A673 (cell line): ENCODE results near the gene LRFN4. TPM values are rescaled to one million over a fixed set of nuclear protein-coding genes. Genes with fewer than 3 reads are reported as not detected.
"Not testable (repeated sequence)": the region's sequence is repeated elsewhere in the genome, so short reads cannot be mapped to it uniquely, and the experiment has no call there.

Experiments
- BruUV-seq: library from RNA; stranded (reverse); fragments of 400-500 nt; replicated peaks from 2 replicates; lab custom pipeline; 2021; lab: Mats Ljungman, UMichigan
- CTCF ChIA-PET: fragments of 300-600 bp; sonication (Branson Sonifier 250); formaldehyde crosslinking; loops from one replicate; lab custom pipeline; 2022; ENCODE audit warnings: antibody characterized with exemption; lab: Charles Lee
- POLR2A ChIA-PET: fragments of 300-600 bp; sonication (Branson Sonifier 250); formaldehyde crosslinking; loops from one replicate; lab custom pipeline; 2022; ENCODE audit warnings: antibody characterized with exemption; ENCODE audit not compliant: low non-redundant PET; lab: Charles Lee
- DNase-seq: peaks from one replicate; pipeline ENCODE4 v3.0.0-alpha.2; 2015; ENCODE audit warnings: low spot score
- H3K27ac ChIP-seq: fragments of 200-600 bp; sonication (generic); 2 replicates; pipeline ENCODE4 v1.5.1; 2016; ENCODE audit warnings: mixed run types, low read depth, mild to moderate bottlenecking, mixed read lengths, antibody characterized with exemption, low read length; ENCODE audit not compliant: poor library complexity, severe bottlenecking
- H3K27me3 ChIP-seq: fragments of 200-600 bp; sonication (generic); replicated peaks from 2 replicates; pipeline ENCODE4 v1.6.1; 2017; ENCODE audit warnings: mixed run types, low read depth, mild to moderate bottlenecking, mixed read lengths, antibody characterized with exemption, low read length; ENCODE audit not compliant: insufficient read depth, poor library complexity
- H3K36me3 ChIP-seq: fragments of 200-600 bp; sonication (generic); 2 replicates; pipeline ENCODE4 v1.6.1; 2016; ENCODE audit warnings: mixed run types, mild to moderate bottlenecking, mixed read lengths, antibody characterized with exemption, low read length; ENCODE audit not compliant: insufficient read depth, poor library complexity, severe bottlenecking
- H3K4me1 ChIP-seq: fragments of 200-600 bp; sonication (generic); 2 replicates; pipeline ENCODE4 v1.6.1; 2017; ENCODE audit warnings: mixed run types, mild to moderate bottlenecking, mixed read lengths, antibody characterized with exemption, low read length; ENCODE audit not compliant: insufficient read depth, poor library complexity, severe bottlenecking
- H3K4me3 ChIP-seq: fragments of 200-600 bp; sonication (generic); 2 replicates; pipeline ENCODE4 v1.5.1; 2016; ENCODE audit warnings: low read depth, mixed run types, mild to moderate bottlenecking, mixed read lengths, low read length; ENCODE audit not compliant: poor library complexity, severe bottlenecking
- H3K9me3 ChIP-seq: fragments of 200-600 bp; sonication (generic); 2 replicates; pipeline ENCODE4 v1.6.1; 2016; ENCODE audit warnings: mixed run types, low read depth, mild to moderate bottlenecking, mixed read lengths, antibody characterized with exemption, low read length; ENCODE audit not compliant: poor library complexity, severe bottlenecking
- CTCF ChIP-seq: fragments of 300-800, 200-600 bp; sonication (generic); conservative IDR thresholded peaks from 2 replicates; pipeline ENCODE4 v1.5.1; 2017; ENCODE audit warnings: low read depth, mild to moderate bottlenecking, antibody characterized with exemption, low read length, moderate library complexity, mixed read lengths
- EZH2 ChIP-seq: fragments of 200-600 bp; sonication (generic); IDR thresholded peaks from 2 replicates; pipeline ENCODE4 v1.6.1; 2017; ENCODE audit warnings: borderline replicate concordance, low read depth, mild to moderate bottlenecking, mixed read lengths, antibody characterized with exemption, low read length; ENCODE audit not compliant: poor library complexity, severe bottlenecking
- intact Hi-C: fragments of 100-400 bp; cut with micrococcal nuclease; formaldehyde crosslinking; loops from one replicate; pipeline ENCODE4 v1.10.0; 2022; ENCODE audit not compliant: unreplicated experiment
- total RNA-seq: library from RNA; stranded (reverse); gene quantifications from 2 replicates; pipeline ENCODE4 v1.2.3, GENCODE V29; 2021

Gene LRFN4
- total RNA-seq, 1 experiment from 2014 or later, result 57.2 TPM

- no peak for TF ChIP-seq CTCF
- TF ChIP-seq EZH2, result no peak
- intact Hi-C loops, result no loop called here
- Histone ChIP-seq H3K27me3 (no peaks in the 10 kb centered on the region), H3K9me3 (no peaks in the 10 kb centered on the region), H3K27ac (no peak overlapping the region), H3K4me3 (no peak overlapping the region), H3K4me1 (no peaks in the 10 kb centered on the region), H3K36me3 (no peaks in the 10 kb centered on the region)
- no peak for DNase-seq
- BruUV-seq, result no TSS peak
- ChIA-PET CTCF (no interaction called here), POLR2A (no interaction called here)
Observed at GRCh38 chr11:66820381-66820780, 36.5 kb upstream of the LRFN4 start.

GRCh38 chr11:66820901-66821300 lies 36.0 kb upstream of the LRFN4 start:
- Histone ChIP-seq H3K9me3 (no peaks in the 10 kb centered on the region), H3K4me3 (no peak overlapping the region), H3K27ac (no peak overlapping the region), H3K4me1 (no peaks in the 10 kb centered on the region), H3K27me3 (no peaks in the 10 kb centered on the region), H3K36me3 (no peaks in the 10 kb centered on the region)
- ChIA-PET CTCF (no interaction called here), POLR2A (no interaction called here)
- intact Hi-C loops, result no loop called here
- no peak for TF ChIP-seq EZH2
- TF ChIP-seq CTCF, result no peak
- BruUV-seq, result no TSS peak
- no peak for DNase-seq

GRCh38 chr11:66823700-66824099 lies 33.2 kb upstream of the LRFN4 start:
- TF ChIP-seq CTCF (no peak), EZH2 (no peak)
- BruUV-seq, result no TSS peak
- intact Hi-C loops, result no loop called here
- POLR2A ChIA-PET, result no interaction called here
- Histone ChIP-seq H3K27ac (no peak overlapping the region), H3K36me3 (no peaks in the 10 kb centered on the region), H3K9me3 (no peaks in the 10 kb centered on the region), H3K27me3 (no peaks in the 10 kb centered on the region), H3K4me1 (no peaks in the 10 kb centered on the region), H3K4me3 (no peak overlapping the region)
- CTCF ChIA-PET, result no interaction called here
- no peak for DNase-seq

- intact Hi-C loops, H3K4me3 ChIP-seq, H3K36me3 ChIP-seq, CTCF ChIA-PET, H3K27ac ChIP-seq, BruUV-seq, POLR2A ChIA-PET, DNase-seq, H3K9me3 ChIP-seq, H3K4me1 ChIP-seq, H3K27me3 ChIP-seq: not testable (repeated sequence)
Observed at GRCh38 chr11:66824573-66824972, 32.3 kb upstream of the LRFN4 start.
